Small intestine (tissue), 7 donors: ENCODE results near the gene PCNX2. TPM values are rescaled to one million over a fixed set of nuclear protein-coding genes. Genes with fewer than 3 reads are reported as not detected.
"Not testable (repeated sequence)": the region's sequence is repeated elsewhere in the genome, so short reads cannot be mapped to it uniquely, and the experiment has no call there.

Source experiments
- DNase-seq, 2 donors: peaks; one replicate each; pipeline versions ENCODE4 v3.0.0 to v3.0.0-alpha.2; 2013
- FAIRE-seq: peaks from 2 replicates; lab custom pipeline; 2012; peaks lifted over from hg19 to GRCh38; lab: Jason Lieb, UNC
- H3K27ac ChIP-seq, 3 donors: one replicate each; pipeline ENCODE4 v1.5.1; 2013; ENCODE audit warnings: low read length in 2 of 3, mild to moderate bottlenecking in 2 of 3, control low read depth in 1 of 3, inconsistent platforms in 1 of 3, low read depth in 1 of 3, moderate library complexity in 1 of 3
- H3K27me3 ChIP-seq, 3 donors: one replicate each; pipeline ENCODE4 v1.6.1; 2013; ENCODE audit warnings: low read length in 3 of 3, inconsistent platforms in 1 of 3; ENCODE audit not compliant: control insufficient read depth in 3 of 3, insufficient read depth in 3 of 3
- H3K36me3 ChIP-seq, 3 donors: one replicate each; pipeline ENCODE4 v1.6.1; 2013; ENCODE audit warnings: low read length in 3 of 3, inconsistent platforms in 1 of 3, low read depth in 1 of 3, mild to moderate bottlenecking in 1 of 3, moderate library complexity in 1 of 3; ENCODE audit not compliant: control insufficient read depth in 3 of 3, insufficient read depth in 2 of 3
- H3K4me1 ChIP-seq, 3 donors: one replicate each; pipeline ENCODE4 v1.6.1; 2013; ENCODE audit warnings: low read length in 2 of 3, inconsistent platforms in 1 of 3, low read depth in 1 of 3, mild to moderate bottlenecking in 1 of 3, moderate library complexity in 1 of 3; ENCODE audit not compliant: control insufficient read depth in 3 of 3, insufficient read depth in 2 of 3
- H3K4me3 ChIP-seq, 3 donors: one replicate each; pipeline ENCODE4 v1.5.1; 2013; ENCODE audit warnings: low read length in 3 of 3, control low read depth in 1 of 3, inconsistent platforms in 1 of 3, low read depth in 1 of 3, mild to moderate bottlenecking in 1 of 3, moderate library complexity in 1 of 3
- H3K9me3 ChIP-seq, 2 donors: one replicate each; pipeline ENCODE4 v1.6.1; 2013; ENCODE audit warnings: low read depth in 1 of 2, low read length in 1 of 2; ENCODE audit not compliant: control insufficient read depth in 2 of 2, insufficient read depth in 1 of 2
- WGBS, 3 donors: extraction: QIAGEN DNeasy Blood & Tissue Kit; methylation state at CpG; one replicate each; pipeline ENCODE4 v1.1.7; 2013; 5-methylcytosine and 5-hydroxymethylcytosine counted together
- polyA plus RNA-seq, 4 donors: library from polyadenylated mRNA; stranded (reverse) in 3 of 4; unstranded in 1 of 4; fragments of 200-250 nt in 3 of 4; fragments of 120-200 nt in 1 of 4; gene quantifications; one replicate each; pipeline versions ENCODE4 v1.2.1 to v1.2.3, GENCODE V29; 2013
- donor health status: healthy with polysubstance abuse.
- donor health status: control.
- donor health status: control.
- donor health status: Bipolar disorder and iron deficiency.
- donor health status: healthy.

PCNX2 gene
- polyA plus RNA-seq, 4 donors = 1.3 to 18.1 (median 5.1) TPM

GRCh38 chr1:233140499-233140898 lies 155.0 kb downstream of the PCNX2 start:
- Histone ChIP-seq H3K9me3 (no peaks in the 10 kb centered on the region), H3K4me3 (no peak overlapping the region), H3K27ac (no peak overlapping the region), H3K4me1 (no peaks in the 10 kb centered on the region), H3K27me3 (no peaks in the 10 kb centered on the region), H3K36me3 (peaks cover 0 to 2% (median 0%) of the 10 kb centered on the region in 3 donors)
- DNase-seq = no peak
- FAIRE-seq = no peak
- 70 to 100% (median 84%) methylated on average over 5 of the region's 5 CpGs for WGBS, 3 donors

- no peak for FAIRE-seq
- H3K36me3 ChIP-seq = peaks cover 0 to 2% (median 0%) of the 10 kb centered on the region in 3 donors
- no peaks in the 10 kb centered on the region for H3K9me3 ChIP-seq
- no peak overlapping the region for H3K4me3 ChIP-seq
- no peaks in the 10 kb centered on the region for H3K4me1 ChIP-seq
- DNase-seq = no peak
- 86 to 89% (median 88%) methylated on average over 4 of the region's 4 CpGs for WGBS, 3 donors
- H3K27ac ChIP-seq = no peak overlapping the region
- H3K27me3 ChIP-seq = no peaks in the 10 kb centered on the region
Observed at GRCh38 chr1:233138788-233139585, 156.5 kb downstream of the PCNX2 start.

GRCh38 chr1:233135833-233136232 lies 159.7 kb downstream of the PCNX2 start:
- FAIRE-seq (no peak), DNase-seq (no peak)

GRCh38 chr1:233132445-233132844 lies 163.1 kb downstream of the PCNX2 start:
- FAIRE-seq = no peak

More at GRCh38 chr1:233135833-233136232, 159.7 kb downstream of the PCNX2 start:
- H3K27ac ChIP-seq = no peak overlapping the region
- no peaks in the 10 kb centered on the region for H3K27me3 ChIP-seq
- peaks cover 0 to 6% (median 0%) of the 10 kb centered on the region in 3 donors for H3K36me3 ChIP-seq
- no peaks in the 10 kb centered on the region for H3K9me3 ChIP-seq
- no peak overlapping the region for H3K4me3 ChIP-seq
- no peaks in the 10 kb centered on the region for H3K4me1 ChIP-seq

GRCh38 chr1:233129031-233129430 lies 166.5 kb downstream of the PCNX2 start:
- H3K9me3 ChIP-seq, H3K4me3 ChIP-seq, DNase-seq, H3K4me1 ChIP-seq, H3K27me3 ChIP-seq, H3K36me3 ChIP-seq, H3K27ac ChIP-seq, FAIRE-seq: not testable (repeated sequence)
- WGBS, 3 donors = 97 to 98% (median 98%) methylated on average over 19 to 25 of the region's 25 CpGs

More at GRCh38 chr1:233132445-233132844, 163.1 kb downstream of the PCNX2 start:
- DNase-seq = no peak
- H3K27ac ChIP-seq = no peak overlapping the region
- no peaks in the 10 kb centered on the region for H3K27me3 ChIP-seq
- no peak overlapping the region for H3K4me3 ChIP-seq
- no peaks in the 10 kb centered on the region for H3K4me1 ChIP-seq
- H3K9me3 ChIP-seq = no peaks in the 10 kb centered on the region
- WGBS, 3 donors = 81 to 88% (median 87%) methylated on average over 3 of the region's 3 CpGs
- peaks cover 0 to 9% (median 0%) of the 10 kb centered on the region in 3 donors for H3K36me3 ChIP-seq

- Histone ChIP-seq H3K4me1 (no peaks in the 10 kb centered on the region), H3K4me3 (no peak overlapping the region), H3K27ac (no peak overlapping the region), H3K36me3 (peaks cover 0 to 5% (median 0%) of the 10 kb centered on the region in 3 donors), H3K9me3 (no peaks in the 10 kb centered on the region), H3K27me3 (no peaks in the 10 kb centered on the region)
- no peak for DNase-seq
- WGBS, 3 donors = 87 to 91% (median 88%) methylated on average over 7 of the region's 7 CpGs
- no peak for FAIRE-seq
Observed at GRCh38 chr1:233127157-233127556, 168.4 kb downstream of the PCNX2 start.

GRCh38 chr1:233122779-233123178 lies 172.7 kb downstream of the PCNX2 start:
- H3K9me3 ChIP-seq = no peaks in the 10 kb centered on the region
- FAIRE-seq = no peak
- H3K4me1 ChIP-seq = no peaks in the 10 kb centered on the region
- H3K27me3 ChIP-seq = no peaks in the 10 kb centered on the region
- 93 to 97% (median 95%) methylated on average over 2 of the region's 2 CpGs for WGBS, 3 donors
- no peak overlapping the region for H3K27ac ChIP-seq
- H3K36me3 ChIP-seq = no peaks in the 10 kb centered on the region
- DNase-seq = no peak
- no peak overlapping the region for H3K4me3 ChIP-seq

- Histone ChIP-seq H3K4me3 (no peak overlapping the region), H3K27me3 (no peaks in the 10 kb centered on the region), H3K9me3 (no peaks in the 10 kb centered on the region), H3K36me3 (no peaks in the 10 kb centered on the region), H3K4me1 (no peaks in the 10 kb centered on the region), H3K27ac (no peak overlapping the region)
- DNase-seq = no peak
- no peak for FAIRE-seq
- WGBS, 3 donors = 60 to 78% (median 77%) methylated on average over 1 of the region's 1 CpG
Observed at GRCh38 chr1:233121947-233122559, 173.5 kb downstream of the PCNX2 start.
